Raji (cell line): Measurements from ENCODE around the gene WNT7B.

ENCODE experiments used
- POLR2A ChIP-seq: IDR thresholded peaks from 2 replicates; pipeline ENCODE4 v1.6.1; 2011; ENCODE audit warnings: low read depth, low read length, control low read depth; ENCODE audit not compliant: insufficient read depth

Gene WNT7B

DNA sequence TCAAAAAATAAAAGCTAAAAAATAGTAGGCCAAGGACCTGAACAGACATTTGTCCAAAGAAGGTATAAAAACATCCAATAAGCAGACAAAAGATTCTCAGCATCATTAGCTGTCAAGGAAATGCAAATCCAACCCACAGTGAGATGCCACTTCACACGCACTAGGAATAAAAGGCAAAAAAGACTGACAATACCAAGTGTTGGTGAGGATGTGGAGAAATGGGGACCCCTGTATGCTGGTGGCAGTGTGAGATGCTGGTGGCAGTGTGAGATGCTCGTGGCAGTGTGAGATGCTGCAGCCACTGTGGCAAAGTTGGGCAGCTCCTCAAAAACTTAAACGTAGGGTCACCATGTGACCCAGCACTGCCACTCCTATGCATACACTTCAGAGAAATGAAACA is 38.0 kb downstream of the WNT7B start:
- no peak for TF ChIP-seq POLR2A

DNA sequence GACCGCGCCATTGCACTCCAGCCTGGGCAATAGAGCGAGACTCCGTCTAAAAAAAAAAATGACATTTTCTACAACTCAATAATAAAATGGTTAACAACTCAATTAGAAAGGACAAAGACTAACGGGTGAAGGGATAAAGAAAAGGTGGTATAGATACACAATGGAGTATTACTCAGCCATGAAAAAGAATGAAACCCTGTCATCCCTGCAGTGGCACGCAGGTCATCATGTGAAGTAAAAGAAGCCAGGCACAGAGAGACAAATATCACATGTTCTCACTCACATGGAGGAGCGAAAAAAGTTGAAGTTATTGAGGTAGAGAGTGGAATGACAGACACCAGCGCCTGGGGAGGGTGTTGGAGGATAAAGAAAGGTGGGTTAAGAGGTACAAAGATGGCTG is 39.0 kb downstream of the WNT7B start:
- no peak for TF ChIP-seq POLR2A

DNA sequence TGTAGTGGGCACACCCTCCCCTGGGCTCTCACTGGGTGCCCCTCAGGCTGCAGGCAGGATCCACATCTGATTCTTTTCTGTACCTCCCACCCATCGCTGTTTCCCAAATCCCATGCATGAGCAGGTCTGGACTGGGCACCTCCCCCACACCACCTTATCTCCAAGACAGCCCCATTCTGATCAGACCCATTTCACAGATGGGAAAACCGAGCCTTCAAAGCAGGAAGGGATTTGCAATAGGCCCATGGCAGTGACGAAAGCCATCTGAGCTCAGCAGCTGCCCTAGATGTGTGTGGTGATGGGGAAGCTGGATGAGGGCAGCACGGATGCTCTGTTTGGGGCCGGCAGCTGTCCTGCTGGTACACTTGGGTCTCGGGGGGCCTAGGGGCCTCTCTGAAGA is 41.4 kb downstream of the WNT7B start:
- TF ChIP-seq POLR2A, result no peak

DNA sequence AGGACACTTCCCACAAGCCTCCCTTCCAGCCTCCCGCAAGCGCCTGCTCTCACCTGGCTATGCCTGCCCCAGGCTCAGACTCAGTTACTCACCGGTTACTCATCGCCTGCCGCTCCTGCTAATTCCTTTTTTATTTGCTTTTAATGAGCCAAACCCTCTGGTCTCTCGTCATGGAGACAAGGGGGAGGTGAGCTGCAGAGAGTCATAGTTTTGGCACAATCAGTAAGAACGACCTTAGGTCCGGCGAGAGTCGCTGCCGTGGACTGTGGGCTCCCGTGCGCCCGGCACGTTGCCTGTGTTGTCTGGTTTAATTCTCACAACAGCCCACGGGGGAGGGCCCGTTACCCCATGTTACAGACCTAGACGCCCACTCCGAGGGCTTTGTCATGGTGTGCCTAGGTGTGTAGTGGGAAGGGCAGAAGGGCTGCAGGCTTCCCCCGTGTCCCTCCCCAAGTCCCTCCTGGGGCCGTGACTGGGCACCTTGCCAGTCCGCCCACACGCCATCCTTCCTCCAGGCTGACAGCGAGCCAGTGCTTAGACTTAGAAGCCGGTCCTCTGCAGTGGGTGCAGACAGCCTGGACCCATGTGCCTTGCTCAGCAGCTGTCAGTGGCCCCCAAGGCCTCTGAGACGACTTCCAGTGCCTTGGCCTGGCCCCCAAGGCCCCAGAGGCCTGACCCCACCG is 42.2 kb downstream of the WNT7B start:
- no peak for TF ChIP-seq POLR2A

GRCh38 chr22:45934168-45934564 is 42.8 kb downstream of the WNT7B start:
- TF ChIP-seq POLR2A, result no peak

- no peak for TF ChIP-seq POLR2A
Observed at GRCh38 chr22:45933506-45934167, 43.3 kb downstream of the WNT7B start.

DNA sequence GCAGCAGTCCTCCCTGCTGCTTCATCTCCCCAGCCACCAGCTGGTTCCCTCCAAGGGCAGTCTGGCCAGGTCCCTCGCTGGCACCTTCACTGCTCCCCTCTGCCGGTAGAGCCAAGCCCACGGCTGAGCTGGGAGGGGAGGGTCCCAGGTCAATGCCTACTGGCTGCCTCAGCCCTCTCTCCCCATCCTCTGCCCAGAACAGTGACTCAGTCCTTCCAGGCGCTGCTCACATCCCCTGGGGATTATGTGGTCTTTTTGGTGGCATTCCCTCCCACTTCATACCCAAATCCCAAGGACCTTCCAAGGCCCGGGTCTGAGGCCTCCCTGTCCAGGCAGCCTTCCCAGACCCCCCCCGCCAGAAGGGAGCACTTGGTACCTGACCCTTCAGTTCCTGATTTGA is 44.9 kb downstream of the WNT7B start:
- TF ChIP-seq POLR2A, result no peak

- TF ChIP-seq POLR2A, result no peak
Observed at GRCh38 chr22:45931042-45931441, 45.9 kb downstream of the WNT7B start.

GRCh38 chr22:45930324-45930723 is 46.6 kb downstream of the WNT7B start:
- TF ChIP-seq POLR2A, result no peak

DNA sequence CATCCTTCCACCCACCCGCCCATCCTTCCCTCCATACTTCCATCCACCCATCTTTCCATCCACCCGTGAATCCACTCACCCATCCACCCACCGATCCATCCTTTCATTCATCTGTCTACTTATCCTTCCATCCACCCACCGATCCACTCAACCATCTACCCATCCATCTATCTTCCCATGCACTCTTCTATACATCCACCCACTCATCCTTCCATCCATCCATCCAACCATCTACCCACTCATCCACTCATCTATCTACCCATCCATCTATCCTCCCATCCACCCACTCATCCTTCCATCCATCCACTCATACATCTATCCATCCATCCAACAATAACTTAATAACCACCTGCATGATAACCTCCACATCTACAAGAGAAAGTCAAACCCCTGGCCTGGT is 47.3 kb downstream of the WNT7B start:
- no peak for TF ChIP-seq POLR2A

GRCh38 chr22:45928726-45929368 is 48.1 kb downstream of the WNT7B start:
- no peak for TF ChIP-seq POLR2A

DNA sequence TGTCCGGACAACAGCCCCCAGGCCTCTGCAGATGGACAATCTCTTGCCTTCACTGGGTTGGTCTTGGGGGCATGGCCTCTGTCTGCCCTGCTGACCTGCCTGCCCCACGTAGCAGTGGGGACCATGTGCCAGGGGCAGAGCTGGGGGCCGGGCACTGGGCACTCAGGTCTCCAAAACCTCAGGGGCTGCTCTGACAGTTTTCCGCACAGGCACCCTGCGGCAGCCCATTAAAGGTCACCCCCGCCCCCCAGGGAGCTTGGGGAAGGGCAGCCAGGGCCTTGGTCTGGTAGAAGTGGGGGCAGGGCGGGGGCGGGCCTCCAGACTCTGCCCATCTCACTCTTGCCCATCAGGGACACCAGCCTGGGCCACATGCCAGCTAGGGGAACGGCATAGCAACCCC is 49.9 kb downstream of the WNT7B start:
- no peak for TF ChIP-seq POLR2A

GRCh38 chr22:45926433-45926832 is 50.5 kb downstream of the WNT7B start:
- no peak for TF ChIP-seq POLR2A

DNA sequence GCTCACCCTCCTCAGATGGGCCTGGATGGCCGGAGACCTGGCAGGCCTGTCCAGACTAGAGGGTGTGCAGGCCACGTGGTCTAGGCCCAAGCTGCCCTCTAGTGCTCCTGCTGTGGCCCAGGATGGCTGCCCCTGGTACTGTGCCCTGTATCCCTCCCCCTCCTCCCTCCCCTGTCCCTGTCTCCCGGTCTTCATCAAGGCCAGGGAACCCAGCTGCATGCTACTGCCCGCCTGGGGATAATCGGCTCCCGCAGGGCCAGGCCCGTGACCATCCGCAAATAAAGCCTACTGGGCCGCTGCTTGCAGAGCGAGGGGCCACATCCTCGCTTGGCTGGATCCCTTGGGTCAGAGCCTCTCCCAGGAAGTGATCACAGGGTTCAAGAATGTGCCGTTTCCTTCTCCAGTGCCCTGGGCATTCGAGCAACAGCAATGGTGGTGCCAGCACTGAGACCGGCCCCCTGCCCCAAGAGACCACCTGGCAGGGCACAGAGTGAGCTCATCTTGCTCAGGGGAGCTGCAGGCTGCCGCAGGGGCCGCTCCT is 51.1 kb downstream of the WNT7B start:
- TF ChIP-seq POLR2A, result no peak

GRCh38 chr22:45923835-45924234 is 53.1 kb downstream of the WNT7B start:
- TF ChIP-seq POLR2A, result no peak

- TF ChIP-seq POLR2A, result no peak
Observed at GRCh38 chr22:45923212-45923611, 53.8 kb downstream of the WNT7B start.
